HG03469 (cell line): Measurements from ENCODE around the gene FUS.

ENCODE experiments used
- ATAC-seq: cut with Tn5 transposase; IDR thresholded peaks from one replicate; pipeline ENCODE4 v1.9.1; 2021; ENCODE audit warnings: mild to moderate bottlenecking, moderate library complexity, moderate number of reproducible peaks; ENCODE audit not compliant: unreplicated experiment

Gene FUS

GRCh38 chr16:31200821-31201568 lies 21.1 kb downstream of the FUS start:
- no peak for ATAC-seq

- no peak for ATAC-seq
Observed at GRCh38 chr16:31201582-31202413, 21.9 kb downstream of the FUS start.

DNA sequence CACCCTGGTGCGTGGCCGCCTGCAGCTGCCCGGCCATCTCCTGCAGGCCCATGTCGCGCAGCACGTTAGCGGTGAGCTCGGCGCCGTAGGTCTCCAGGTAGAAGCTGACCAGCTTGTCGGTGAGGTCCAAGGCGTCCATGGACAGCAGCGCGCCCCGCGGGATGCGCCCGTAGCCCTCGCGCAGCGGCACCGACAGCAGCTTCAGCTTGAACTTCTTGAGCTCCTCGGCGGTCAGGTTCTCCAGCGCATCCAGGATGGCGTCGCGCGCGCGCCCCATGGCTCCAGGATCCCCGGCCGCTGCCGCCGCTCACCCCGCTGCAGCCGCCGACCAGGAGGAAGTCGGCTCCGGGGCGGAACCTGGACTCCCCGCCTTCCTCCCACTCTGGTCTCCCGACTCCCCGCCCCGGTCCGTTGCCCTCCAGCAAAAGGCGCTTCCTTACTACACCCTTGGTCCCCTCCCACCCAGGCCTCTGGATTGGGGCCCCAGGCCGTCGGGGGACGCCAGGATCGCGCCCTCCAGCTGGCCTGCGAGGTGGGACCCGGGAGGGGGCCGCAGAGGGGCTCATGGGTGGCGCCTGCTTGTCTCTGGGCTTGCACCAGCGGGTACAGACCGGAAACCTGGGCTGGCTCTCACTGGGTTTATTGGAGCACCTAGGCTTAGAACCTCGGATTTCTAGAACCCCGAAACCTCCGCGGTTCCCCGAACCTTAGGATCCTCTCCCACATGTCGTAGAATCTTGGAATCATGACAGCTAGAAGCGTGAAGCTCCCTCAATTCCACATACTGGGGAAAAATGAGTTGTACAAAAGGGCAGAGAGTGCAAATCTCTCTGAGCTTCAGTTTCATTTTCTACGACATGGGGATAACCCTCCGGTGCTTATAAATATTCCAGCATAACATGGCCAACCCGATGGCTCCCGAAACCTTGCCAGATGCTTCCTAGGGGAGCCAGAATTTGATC lies 22.8 kb downstream of the FUS start, which contains the start of gene PYCARD:
Gene PYCARD (minus strand): TSS at position 347 of the 962 bp plus-strand sequence. CDS start 70 bp downstream, at position 277.
- ATAC-seq: no peak

DNA sequence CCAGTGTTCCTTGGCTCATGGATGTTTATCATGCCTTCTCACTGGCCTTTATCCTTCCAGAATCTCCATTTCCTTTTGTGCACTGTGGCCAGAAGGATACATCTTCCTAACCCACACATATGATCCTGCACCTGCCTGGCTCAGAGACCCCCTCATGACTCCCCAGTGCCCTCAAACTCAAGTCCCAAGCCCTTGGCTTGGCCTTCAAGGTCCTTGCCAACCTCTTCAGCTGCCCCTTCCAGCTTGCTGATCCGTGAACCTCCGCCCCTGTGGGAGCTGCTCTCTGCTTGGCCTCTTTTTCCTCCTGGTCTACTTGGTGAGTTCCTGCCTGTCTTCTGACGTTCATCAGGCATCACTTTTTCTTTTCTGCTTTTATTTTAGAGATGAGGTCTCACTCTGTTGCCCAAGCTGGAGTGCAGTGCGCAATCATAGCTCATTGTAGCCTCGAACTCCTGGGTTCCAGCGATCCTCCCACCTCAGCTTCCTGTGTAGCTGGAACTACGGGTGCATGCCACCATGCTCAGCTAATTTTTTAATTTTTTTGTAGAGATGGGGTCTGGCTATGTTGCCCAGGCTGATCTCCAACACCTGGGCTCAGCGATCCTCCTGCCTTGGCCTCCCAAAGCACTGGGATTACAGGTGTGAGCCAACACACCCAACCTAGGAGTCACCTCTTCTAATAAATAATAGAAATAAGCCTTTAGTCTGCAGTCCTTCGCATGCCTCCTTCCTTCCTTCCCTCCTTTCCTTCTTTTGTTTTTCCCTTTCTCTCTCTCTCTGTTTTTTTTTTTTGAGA lies 25.1 kb downstream of the FUS start:
- ATAC-seq: no peak

DNA sequence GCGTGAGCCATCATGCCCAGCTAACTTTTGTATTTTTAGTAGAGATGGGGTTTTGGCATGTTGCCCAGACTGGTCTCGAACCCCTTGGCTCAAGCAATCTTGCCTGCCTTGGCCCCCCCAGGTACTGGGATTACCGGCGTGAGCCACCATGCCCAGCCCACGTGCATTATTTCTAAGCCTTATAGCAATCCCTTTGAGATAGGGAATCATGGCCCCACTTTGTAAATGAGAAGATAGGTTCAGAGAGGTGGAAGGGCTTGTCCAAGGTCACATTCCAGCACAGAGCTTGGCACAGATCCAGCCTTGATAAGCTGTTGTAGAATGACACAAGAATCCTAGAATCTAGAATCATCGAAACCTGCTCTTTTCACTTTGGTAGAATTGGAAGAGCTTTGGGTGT lies 26.8 kb downstream of the FUS start:
- ATAC-seq: no peak

DNA sequence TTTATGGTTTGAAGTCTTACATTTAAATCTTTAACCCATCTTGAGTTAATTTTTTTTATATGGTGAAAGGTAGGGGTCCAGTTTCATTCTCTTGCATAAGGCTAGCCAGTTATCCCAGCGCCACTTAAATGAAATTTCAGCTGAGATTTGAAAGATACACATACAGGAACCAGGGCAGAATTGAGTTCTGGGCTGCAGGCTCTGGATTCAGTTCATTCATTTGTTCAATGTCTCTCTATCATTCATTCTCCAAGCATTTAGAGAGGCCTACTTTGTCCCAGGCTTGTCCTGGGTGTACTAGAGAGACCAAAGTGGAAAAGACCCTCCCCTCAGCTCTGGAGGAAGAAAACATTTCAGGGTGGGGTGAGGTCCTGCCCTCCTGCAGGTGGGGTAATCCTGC lies 33.4 kb downstream of the FUS start:
- no peak for ATAC-seq

DNA sequence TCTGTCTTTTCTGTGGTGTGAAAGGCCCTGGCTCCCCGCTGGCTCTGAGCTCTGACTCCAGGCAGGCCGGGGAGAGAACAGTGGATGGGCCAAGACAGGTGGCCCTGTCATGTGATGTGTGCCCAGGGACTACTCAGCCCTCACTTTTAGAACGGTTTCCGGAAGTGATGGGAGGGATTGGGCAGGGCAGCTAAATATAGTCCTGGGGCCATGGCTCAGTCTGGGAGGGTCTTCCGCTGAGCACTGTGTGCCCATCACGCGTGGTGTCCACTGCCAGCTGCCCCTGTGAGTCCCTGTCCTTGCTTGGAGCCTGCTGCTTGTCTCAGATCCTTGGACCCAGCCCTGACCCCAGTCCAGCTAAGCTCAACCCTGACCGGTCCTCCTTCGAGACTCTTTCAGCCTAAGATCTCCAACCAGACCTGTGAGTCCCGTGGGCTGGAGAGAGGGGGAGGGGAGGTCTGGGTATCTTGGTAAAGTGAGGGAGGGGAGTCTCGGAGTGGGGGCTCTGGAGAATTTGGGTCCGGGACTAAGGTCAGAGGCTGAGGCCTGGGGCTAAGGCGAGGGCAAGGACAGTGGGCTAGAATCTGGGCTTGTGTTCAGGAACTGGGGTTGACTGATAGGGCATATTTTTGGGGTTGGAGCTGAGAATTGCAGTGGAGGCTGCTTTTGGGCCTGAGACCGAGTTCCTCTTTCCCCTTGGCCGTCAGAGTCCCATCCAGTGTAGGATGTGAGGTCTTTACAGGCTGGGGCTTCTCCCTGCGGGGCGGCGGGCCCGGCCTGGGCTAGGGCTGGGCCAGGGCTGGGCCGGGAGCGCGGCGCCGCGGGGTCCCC lies 34.2 kb downstream of the FUS start, which contains the start of gene TRIM72:
Gene TRIM72 (plus strand): TSS at position 243 of the 831 bp plus-strand sequence. CDS start 620 bp downstream, outside the sequence.
- ATAC-seq: no peak

GRCh38 chr16:31214708-31215286 lies 34.9 kb downstream of the FUS start:
- no peak for ATAC-seq

GRCh38 chr16:31215287-31216162 lies 35.6 kb downstream of the FUS start:
- ATAC-seq: no peak

- no peak for ATAC-seq
Observed at GRCh38 chr16:31216422-31217135, 36.6 kb downstream of the FUS start, which contains the start of gene PYDC1. Gene PYDC1 (minus strand): TSS chr16:31217135. CDS start chr16:31217028, 107 bp downstream.

GRCh38 chr16:31217136-31217530 lies 37.2 kb downstream of the FUS start:
- no peak for ATAC-seq

GRCh38 chr16:31219154-31219741 lies 39.3 kb downstream of the FUS start:
- no peak for ATAC-seq

DNA sequence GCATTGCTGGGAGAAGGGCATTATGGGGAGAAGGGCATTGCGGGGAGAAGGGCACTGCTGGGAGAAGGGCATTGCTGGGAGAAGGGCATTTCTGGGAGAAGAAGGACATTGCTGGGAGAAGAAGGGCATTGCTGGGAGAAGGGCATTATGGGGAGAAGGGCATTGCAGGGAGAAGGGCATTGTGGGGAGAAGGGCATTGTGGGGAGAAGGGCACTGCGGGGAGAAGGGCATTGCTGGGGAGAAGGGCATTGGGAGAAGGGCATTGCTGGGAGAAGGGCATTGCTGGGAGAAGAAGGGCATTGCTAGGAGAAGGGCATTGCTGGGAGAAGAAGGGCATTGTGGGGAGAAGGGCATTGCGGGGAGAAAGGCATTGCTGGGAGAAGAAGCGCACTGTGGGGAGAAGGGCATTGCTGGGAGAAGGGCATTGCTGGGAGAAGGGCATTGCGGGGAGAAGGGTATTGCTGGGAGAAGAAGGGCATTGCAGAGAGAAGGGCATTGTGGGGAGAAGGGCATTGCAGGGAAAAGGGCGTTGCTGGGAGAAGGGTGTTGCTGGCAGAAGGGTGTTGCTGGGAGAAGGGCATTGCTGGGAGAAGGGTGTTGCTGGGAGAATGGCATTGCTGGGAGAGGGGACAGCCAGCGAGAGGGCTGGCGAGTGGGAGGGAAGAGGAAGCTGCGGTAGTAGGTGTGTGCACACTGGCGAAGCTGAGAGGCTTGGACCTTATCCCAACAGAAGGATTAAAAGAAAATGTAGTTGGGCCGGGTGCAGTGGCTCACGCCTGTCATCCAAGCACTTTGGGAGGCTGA lies 41.6 kb downstream of the FUS start:
- ATAC-seq: no peak

DNA sequence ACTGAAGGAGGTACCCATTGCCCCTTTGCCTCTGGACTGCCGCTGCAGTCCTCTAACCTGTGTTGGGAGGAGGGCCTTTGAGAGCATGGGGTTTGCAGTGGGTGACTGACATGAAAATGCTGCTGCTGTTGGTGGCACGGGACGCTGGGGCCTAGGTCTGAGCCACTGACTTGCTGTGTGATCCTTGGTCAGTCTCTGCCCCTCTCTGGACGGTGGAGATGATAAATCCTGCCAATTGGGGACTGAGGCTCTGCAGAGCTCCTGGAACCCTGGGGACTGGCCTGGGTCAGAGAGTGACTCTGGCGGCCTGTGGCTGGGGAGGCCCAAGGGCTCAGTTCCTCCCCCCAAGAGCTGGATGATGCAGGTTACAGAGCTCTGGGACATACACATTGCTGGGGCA lies 43.1 kb downstream of the FUS start:
- no peak for ATAC-seq

DNA sequence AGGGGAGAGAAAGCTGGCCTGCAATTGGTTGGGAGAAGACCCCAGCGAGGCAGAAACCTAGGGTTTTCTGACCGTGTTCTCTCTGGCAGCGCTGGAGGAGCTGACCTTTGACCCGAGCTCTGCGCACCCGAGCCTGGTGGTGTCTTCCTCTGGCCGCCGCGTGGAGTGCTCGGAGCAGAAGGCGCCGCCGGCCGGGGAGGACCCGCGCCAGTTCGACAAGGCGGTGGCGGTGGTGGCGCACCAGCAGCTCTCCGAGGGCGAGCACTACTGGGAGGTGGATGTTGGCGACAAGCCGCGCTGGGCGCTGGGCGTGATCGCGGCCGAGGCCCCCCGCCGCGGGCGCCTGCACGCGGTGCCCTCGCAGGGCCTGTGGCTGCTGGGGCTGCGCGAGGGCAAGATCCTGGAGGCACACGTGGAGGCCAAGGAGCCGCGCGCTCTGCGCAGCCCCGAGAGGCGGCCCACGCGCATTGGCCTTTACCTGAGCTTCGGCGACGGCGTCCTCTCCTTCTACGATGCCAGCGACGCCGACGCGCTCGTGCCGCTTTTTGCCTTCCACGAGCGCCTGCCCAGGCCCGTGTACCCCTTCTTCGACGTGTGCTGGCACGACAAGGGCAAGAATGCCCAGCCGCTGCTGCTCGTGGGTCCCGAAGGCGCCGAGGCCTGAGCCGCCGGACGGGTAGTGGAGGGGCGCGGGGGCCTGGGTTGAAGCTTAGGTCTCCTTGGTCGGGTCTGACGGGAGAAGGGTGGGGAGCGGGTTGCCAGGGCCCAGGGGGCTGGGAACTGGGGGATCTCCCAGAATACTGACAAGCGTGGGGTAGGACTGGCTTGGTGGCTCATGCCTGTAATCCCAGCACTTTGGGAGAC lies 44.4 kb downstream of the FUS start:
- no peak for ATAC-seq
